ENCODE data around the gene PRR18.

The PRR18 gene

DNA sequence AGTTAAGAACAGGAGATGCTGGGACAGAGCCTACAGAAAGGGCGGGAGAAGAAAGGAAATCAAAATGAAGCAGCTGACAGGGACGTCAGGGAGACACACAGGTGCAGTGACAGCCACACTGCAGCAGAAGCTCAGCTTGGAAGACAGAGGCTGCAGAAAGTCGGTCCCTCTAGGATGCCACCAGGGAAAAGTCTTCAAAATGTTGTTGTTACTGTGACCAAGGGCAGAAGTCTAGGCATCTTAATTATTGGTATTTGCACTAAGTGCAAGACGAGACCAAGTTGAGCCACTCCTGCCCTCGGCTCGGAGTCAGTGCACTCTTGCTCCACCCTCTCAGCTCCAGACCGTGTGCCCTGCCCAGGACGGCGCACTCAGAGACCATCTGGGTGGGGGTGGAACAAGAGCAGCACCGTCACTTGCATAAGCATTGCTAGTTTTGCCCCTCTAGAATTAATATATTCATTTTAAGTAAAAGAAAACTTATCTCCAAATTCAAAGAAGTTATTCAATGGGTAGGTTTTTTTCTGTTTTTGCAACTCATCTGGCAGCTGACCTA is 2.6 kb downstream of the PRR18 start:
- DNase-seq, result no peak

- DNase-seq, result no peak
Measured at GRCh38 chr6:166304106-166304505, 4.1 kb downstream of the PRR18 start.

DNA sequence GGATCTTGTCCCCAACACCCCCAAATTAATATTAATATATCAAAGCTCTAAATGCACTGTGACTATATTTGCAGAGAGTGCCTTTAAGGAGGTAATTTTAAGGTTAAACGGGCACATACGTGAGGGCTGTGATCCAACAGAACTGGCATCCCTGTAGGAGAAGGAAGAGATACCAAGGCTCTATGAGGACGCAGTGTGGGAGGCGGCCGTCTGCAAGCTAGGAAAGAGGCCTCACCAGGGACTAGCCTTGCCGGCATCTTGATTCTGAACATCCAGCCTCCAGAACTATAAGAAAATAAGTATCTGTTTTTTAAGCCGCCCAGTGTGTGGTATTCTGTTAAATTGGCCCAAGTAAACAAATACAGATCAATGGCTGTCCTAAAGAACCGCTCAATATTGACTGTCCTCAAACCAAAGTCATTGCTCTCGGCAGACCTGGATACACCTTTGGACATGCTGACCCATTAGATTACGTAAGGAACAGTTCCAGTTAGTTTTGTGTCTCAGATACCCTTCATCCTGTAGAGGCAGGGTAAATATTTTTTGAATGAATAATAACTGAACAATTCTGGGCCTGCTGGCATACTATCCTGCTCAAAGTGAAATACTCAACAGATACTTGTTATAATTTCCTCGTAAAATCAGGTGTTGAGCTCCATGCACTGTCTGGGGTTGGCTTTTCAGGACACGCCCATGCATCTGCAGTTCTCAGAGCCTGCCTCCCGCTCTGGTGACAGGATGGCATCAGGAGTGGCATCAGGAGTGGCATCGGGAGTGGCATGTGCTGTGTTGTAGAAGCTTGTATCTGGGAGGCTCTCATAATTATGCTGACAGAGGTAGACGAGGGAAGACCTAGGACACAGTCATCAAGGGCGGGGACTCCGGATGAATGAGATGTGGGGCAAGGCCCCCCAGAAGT is 6.3 kb downstream of the PRR18 start:
- no peak for DNase-seq

GRCh38 chr6:166300357-166300987 is 7.7 kb downstream of the PRR18 start:
- no peak for DNase-seq

DNA sequence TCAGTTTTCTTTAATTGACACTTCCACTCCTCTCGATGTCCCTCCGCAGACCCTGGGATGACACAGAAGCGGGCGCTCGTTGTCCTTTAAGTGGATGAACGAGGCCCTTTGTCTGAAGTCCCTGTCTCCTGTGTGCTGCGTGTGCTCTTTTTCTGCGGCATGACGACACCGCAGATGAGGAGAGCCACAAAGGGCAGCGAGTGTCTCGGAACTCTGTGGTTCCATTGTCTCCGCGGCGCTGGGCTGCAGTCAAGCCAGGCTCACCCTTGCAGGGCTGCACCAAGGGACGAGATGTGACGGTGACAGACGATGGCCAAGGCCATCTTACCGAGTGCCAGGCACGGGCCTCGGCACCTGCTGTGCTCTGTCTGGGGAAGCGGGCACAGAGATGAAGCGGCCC is 10.6 kb downstream of the PRR18 start:
- no peak for DNase-seq

DNA sequence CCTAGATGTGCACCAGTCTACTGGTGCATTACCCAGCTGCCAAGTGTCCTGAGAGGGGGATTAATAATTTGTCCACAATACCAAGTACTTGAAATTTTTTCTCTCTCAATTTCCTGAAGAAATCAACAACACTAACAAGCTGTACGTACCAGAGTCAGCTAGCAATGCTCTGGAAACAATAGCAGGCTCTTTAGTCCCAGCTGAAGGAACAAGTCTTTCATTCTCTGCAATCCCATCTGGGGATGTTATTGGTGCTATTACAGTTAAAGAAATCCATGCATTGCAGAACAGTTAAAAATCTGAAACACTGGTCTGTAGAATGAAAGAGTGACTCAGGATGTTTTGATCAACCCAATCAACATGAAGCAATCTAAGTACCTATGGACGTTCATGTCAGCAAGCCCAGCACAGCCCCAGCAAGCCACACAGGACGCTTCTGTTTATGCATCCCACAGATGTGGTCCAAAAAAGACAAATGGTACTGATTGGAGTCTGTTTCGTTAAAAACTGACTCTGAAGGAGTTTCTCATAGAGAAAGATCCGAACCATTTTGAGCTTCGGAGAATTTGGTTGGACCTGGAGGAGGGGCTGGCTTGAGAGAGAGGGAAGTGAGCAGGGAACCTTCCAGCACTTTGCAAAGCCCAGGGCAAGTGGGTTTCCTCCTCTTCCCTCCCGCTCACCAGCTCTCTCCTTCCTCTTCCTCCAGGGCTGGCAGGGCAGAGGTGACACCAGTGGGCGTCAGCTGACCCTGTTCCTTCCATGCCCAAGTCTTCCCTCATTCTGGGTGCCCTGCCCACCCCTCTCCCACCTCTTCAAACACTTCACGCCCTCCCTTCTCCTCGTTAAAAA is 11.9 kb downstream of the PRR18 start:
- no peak for DNase-seq

DNA sequence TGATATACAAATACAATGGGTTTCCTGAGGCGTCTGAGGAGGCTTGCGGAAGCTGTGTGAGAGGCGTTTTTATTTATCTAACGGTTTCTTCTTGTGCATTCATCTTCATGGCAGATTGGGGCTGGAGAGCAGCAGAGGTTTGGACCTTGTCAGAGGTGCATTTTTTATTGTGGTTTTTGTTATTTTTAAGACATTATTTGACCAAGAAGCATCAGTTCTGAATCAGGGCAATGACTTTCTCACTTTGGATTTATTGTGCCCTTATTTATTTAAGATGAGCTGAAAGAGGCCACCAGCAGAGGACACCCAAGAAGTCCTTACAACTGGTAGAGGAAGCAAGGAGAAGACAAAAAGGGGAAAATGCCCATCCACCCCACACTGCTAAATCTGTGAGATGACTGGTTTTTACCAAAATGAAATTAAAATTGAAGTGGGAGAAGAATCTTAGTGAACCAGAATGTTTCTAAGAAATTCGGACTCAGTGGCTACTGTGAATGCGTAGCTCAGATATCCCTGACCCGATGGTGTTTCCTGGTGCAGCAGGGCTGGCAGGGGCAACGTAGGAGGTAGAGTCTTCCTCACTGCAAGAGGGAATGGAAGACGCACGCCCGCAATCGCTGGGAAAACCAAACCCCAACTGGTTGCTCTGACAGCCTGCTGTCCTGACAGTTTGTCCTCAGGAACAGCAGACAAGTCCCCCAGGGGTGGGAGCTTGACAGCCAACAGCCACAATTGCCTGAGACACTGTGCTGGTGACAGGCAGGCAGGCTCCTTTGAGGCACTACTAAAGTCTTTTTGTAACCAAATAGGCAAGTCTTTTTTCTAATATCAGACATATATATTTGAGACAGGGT is 14.2 kb downstream of the PRR18 start:
- DNase-seq, result no peak

DNA sequence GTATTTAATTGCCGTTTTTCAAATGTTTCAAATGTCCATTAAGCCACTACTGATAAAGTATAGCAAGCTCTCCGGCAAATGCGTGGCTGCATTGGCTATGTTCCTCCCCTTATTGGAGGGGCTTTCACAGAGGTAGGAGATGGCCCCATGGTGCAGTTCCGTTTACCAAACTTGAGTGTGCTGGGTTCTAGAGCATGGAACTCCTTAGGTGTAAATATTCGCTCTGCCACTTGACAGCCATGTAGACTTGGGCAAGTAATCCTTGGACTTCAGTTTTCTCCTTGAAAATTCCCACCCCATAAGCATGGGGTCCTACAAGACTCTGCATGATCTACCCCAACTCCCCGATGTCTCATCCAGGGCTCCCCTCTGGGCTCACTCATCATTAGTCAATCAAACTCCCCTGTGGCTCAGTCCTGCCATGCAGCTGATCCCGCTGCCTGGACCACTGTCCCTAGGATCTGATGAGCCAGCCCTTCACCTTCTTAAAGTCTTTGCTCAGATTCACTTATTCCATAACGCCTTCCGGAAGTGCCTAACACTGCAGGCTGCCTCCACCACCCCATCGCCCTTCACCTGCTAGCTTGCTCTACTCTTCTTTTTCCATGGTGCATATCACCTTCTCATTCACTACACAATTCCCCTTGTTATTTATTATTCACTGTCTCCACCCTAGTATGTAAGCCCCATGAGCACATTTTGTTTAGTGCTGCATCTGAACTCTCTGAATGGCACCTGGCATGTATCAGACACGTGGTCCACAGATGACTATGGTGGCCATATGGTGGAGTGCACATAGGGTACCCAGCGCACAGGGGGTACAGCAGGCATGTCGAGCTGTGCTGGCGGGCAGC is 18.8 kb downstream of the PRR18 start:
- no peak for DNase-seq

DNA sequence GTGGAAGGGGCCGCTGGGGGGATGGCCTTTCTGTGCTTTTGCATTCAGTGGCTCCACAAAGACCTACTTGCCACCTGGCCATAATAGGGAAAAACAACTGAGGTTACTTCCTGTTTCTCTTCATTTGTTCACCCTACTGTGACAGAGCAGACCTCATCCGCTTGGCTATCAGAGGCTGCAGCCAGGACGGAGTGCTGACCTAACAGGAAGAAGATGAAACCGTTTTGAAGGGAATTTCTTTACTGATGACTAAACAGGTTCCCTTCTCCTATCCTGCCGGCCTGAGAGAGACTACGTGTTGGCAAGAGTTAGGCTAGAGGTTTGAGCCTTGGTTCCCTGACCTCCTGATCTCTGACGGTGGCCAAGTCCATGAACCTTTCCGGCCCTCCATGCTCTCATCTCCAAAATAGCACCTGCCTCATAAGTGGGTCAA is 21.3 kb downstream of the PRR18 start:
- DNase-seq, result peak in 1 of 2 donors; percentile 42

DNA sequence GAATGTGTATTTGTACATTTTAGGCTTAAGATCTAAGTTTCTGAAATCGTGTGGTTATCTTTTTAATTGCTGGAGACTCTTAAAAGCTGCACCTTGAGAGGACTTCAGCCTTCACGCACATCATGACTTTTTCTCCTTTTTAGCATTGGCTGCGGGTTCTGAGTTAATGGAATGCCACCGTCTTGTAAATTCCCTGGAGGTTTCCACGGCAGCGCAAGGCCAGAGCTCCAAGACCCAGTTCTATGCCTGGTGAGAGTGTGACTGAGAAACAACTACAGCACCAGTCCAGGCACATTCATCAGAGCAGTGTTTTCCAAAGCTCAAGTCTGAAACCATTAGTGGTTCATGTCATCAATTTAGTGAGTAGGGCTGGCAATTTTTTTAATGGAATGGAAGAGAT is 23.0 kb downstream of the PRR18 start:
- no peak for DNase-seq

- no peak for DNase-seq
Measured at GRCh38 chr6:166284640-166285039, 23.6 kb downstream of the PRR18 start.

DNA sequence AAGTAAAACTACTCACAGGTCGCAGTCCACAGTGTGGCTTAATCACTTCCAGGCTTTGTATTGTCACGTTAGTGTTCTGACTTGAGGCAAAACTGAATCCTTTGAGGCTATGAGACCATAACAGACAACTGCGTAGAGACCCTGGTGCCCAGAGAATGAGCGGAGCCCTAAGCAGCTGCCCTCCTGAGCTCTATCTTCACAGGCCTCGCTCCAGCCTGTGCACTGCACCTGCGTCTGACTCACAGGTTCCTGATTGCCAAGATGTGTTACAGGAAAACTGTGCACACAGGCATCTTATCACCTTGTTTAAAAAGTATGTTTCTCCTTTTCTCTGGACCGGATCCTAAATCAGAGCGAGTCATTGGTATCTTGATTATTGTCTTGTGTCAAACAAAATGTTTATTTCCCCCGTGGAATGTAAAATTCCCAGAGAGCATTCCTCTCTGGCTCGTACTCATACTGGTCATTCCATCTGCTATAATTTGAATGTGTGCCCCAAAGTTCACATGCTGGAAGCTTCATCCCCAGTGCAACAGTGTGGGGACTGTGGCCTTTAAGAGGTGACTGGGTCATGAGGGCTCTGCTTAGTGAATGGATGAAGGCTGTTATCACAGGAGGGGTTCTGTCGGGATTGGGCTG is 25.7 kb downstream of the PRR18 start:
- no peak for DNase-seq

DNA sequence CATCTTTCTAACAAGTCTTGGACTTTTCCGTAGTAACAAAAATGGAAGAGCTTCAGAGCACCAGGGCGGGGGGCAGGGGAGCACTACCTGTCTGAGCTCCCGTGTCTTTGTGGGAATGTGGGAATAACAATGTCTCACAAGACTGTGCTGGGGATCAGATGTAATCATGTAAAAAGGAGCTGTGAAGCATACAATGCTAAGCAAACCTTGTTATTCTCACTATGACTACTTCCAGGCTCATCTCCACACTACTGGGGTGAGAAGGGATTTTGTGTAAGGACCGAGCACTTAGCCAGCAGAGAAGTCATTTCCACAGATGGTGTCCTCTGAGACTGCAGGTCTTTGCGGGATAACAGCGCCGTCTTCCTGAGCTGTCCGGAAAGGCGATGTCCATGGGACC is 27.1 kb downstream of the PRR18 start:
- no peak for DNase-seq

GRCh38 chr6:166279393-166279679 is 28.9 kb downstream of the PRR18 start:
- DNase-seq, result no peak

GRCh38 chr6:166278579-166279392 is 29.4 kb downstream of the PRR18 start:
- DNase-seq, result no peak

GRCh38 chr6:166277892-166278578 is 30.2 kb downstream of the PRR18 start:
- DNase-seq, result no peak

- DNase-seq, result no peak
Measured at GRCh38 chr6:166277018-166277417, 31.2 kb downstream of the PRR18 start.

DNA sequence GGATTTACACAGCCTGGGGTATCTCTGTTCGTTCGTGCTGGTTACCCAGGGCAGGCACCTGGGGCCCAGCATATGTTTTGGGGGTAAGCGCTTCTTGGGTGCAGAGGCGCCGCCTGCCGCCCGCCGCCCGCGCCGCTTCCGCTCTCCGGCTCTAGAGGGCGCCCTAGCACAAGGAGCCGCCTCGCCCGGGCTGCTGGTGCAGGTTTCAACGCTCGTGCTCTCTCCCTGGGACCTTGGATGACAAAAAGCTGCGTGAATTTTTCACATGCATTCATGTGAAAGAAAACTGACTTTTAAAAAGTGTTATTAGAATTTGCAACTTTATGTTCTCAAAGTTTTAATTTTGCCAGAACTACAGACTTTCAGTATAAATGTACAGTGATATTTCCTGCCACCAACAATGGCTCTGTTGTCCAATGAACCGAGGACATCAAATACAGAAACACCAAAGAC is 32.5 kb downstream of the PRR18 start:
- peak; percentile 73 to 80 for DNase-seq

GRCh38 chr6:166274739-166275370 is 33.3 kb downstream of the PRR18 start:
- DNase-seq, result no peak

Data from CD4-positive, alpha-beta T cell treated with Interleukin-1 beta for 1 hour (primary cell).